Dedifferentiated amniotic fluid mesenchymal stem cell (primary cell): Measurements from ENCODE around the gene ZYG11A.

Experiments used
- DNase-seq: peaks from one replicate; pipeline ENCODE4 v3.0.0-alpha.2; 2016; ENCODE audit errors: extremely low spot score

Gene ZYG11A

GRCh38 chr1:52876843-52877242 is 34.3 kb downstream of the ZYG11A start:
- DNase-seq = no peak

- no peak for DNase-seq
Observed at GRCh38 chr1:52877554-52877953, 35.0 kb downstream of the ZYG11A start.

- no peak for DNase-seq
Observed at GRCh38 chr1:52880206-52880605, 37.6 kb downstream of the ZYG11A start.

GRCh38 chr1:52887483-52887882 is 44.9 kb downstream of the ZYG11A start:
- no peak for DNase-seq

GRCh38 chr1:52892424-52893215 is 50.1 kb downstream of the ZYG11A start:
- DNase-seq = no peak

- DNase-seq = no peak
Observed at GRCh38 chr1:52899445-52899894, 56.9 kb downstream of the ZYG11A start.

GRCh38 chr1:52900402-52900801 is 57.8 kb downstream of the ZYG11A start:
- DNase-seq = no peak

- no peak for DNase-seq
Observed at GRCh38 chr1:52901384-52901783, 58.8 kb downstream of the ZYG11A start.

GRCh38 chr1:52904208-52904926 is 61.8 kb downstream of the ZYG11A start:
- no peak for DNase-seq

GRCh38 chr1:52904927-52905698 is 62.6 kb downstream of the ZYG11A start:
- no peak for DNase-seq

- no peak for DNase-seq
Observed at GRCh38 chr1:52906135-52906603, 63.6 kb downstream of the ZYG11A start.

GRCh38 chr1:52907068-52907811 is 64.7 kb downstream of the ZYG11A start:
- DNase-seq = no peak

GRCh38 chr1:52907812-52908153 is 65.2 kb downstream of the ZYG11A start:
- no peak for DNase-seq

- DNase-seq = no peak
Observed at GRCh38 chr1:52911541-52911940, 69.0 kb downstream of the ZYG11A start.

- DNase-seq = no peak
Observed at GRCh38 chr1:52913014-52913413, 70.5 kb downstream of the ZYG11A start.

GRCh38 chr1:52913537-52913936 is 71.0 kb downstream of the ZYG11A start:
- DNase-seq = no peak

GRCh38 chr1:52914463-52914862 is 71.9 kb downstream of the ZYG11A start:
- no peak for DNase-seq

- DNase-seq = no peak
Observed at GRCh38 chr1:52915211-52915854, 72.8 kb downstream of the ZYG11A start.

- no peak for DNase-seq
Observed at GRCh38 chr1:52915855-52916220, 73.3 kb downstream of the ZYG11A start.

GRCh38 chr1:52916241-52916975 is 73.8 kb downstream of the ZYG11A start:
- DNase-seq = no peak

GRCh38 chr1:52917156-52917555 is 74.6 kb downstream of the ZYG11A start:
- no peak for DNase-seq
